HepG2 (cell line): ENCODE data around the gene AGER. TPM values are rescaled to one million over a fixed set of nuclear protein-coding genes. Genes with fewer than 3 reads are reported as not detected.

Experiments
- BRCA1 ChIP-seq: sonication (generic); formaldehyde crosslinking; IDR thresholded peaks from 2 replicates; pipeline ENCODE4 v1.4.0; 2020; ENCODE audit warnings: missing genetic modification reagents
- FOXP1 ChIP-seq, 2 experiments: fragments of 450-650 bp in 1 of 2; IDR thresholded peaks; 2 replicates each; pipeline ENCODE4 v1.6.1; 2017 to 2018; ENCODE audit warnings: antibody characterized with exemption in 1 of 2
- HMGXB3 ChIP-seq: sonication (generic); formaldehyde crosslinking; IDR thresholded peaks from 2 replicates; pipeline ENCODE4 v1.4.0; 2020; ENCODE audit warnings: missing genetic modification reagents, borderline replicate concordance
- HNRNPK ChIP-seq: fragments of 200-400 bp; formaldehyde crosslinking; IDR thresholded peaks from 2 replicates; pipeline ENCODE4 v1.6.1; 2018; ENCODE audit warnings: low read length, low read depth, moderate library complexity, mild to moderate bottlenecking; ENCODE audit not compliant: poor library complexity, severe bottlenecking
- KDM5A ChIP-seq: fragments of 200-600 bp; sonication (generic); IDR thresholded peaks from 2 replicates; pipeline ENCODE4 v1.7.0; 2018; ENCODE audit warnings: antibody characterized with exemption, mild to moderate bottlenecking, low read length, borderline replicate concordance
- KLF12 ChIP-seq: sonication (generic); formaldehyde crosslinking; IDR thresholded peaks from 2 replicates; pipeline ENCODE4 v1.4.0; 2020; ENCODE audit warnings: missing genetic modification reagents, borderline replicate concordance
- NCOA5 ChIP-seq: sonication (generic); formaldehyde crosslinking; IDR thresholded peaks from 2 replicates; pipeline ENCODE4 v1.4.0; 2020; ENCODE audit warnings: missing genetic modification reagents
- NFKBIZ ChIP-seq: IDR thresholded peaks from 2 replicates; pipeline ENCODE4 v1.6.1; 2018; ENCODE audit warnings: missing genetic modification reagents, missing compliant biosample characterization
- POLR2AphosphoS5 ChIP-seq: IDR thresholded peaks from 2 replicates; pipeline ENCODE4 v1.6.1; 2012; ENCODE audit warnings: low read depth, low read length
- RELA ChIP-seq: sonication (generic); formaldehyde crosslinking; IDR thresholded peaks from 2 replicates; pipeline ENCODE4 v1.4.0; 2020; ENCODE audit warnings: missing genetic modification reagents
- SP4 ChIP-seq: sonication (generic); formaldehyde crosslinking; IDR thresholded peaks from 2 replicates; pipeline ENCODE4 v1.8.1; 2023; ENCODE audit warnings: mild to moderate bottlenecking, missing genetic modification reagents
- TAF15 ChIP-seq: fragments of 200-400 bp; formaldehyde crosslinking; IDR thresholded peaks from one replicate; pipeline ENCODE4 v1.6.1; 2018; ENCODE audit warnings: mild to moderate bottlenecking, low read depth, low read length; ENCODE audit not compliant: poor library complexity, severe bottlenecking
- ZBTB25 ChIP-seq: IDR thresholded peaks from 2 replicates; pipeline ENCODE4 v1.6.1; 2018; ENCODE audit warnings: missing genetic modification reagents
- ZNF468 ChIP-seq: sonication (generic); formaldehyde crosslinking; IDR thresholded peaks from 2 replicates; pipeline ENCODE4 v1.8.0; 2022; ENCODE audit warnings: mild to moderate bottlenecking, moderate library complexity, missing genetic modification reagents
- ZNF546 ChIP-seq: sonication (generic); formaldehyde crosslinking; conservative IDR thresholded peaks from 2 replicates; pipeline ENCODE4 v1.8.1; 2023; ENCODE audit warnings: mild to moderate bottlenecking, missing genetic modification reagents
- ZNF556 ChIP-seq: sonication (generic); formaldehyde crosslinking; IDR thresholded peaks from 2 replicates; pipeline ENCODE4 v1.4.0; 2020; ENCODE audit warnings: mild to moderate bottlenecking, missing genetic modification reagents, borderline replicate concordance
- ZNF776 ChIP-seq: sonication (generic); formaldehyde crosslinking; IDR thresholded peaks from 2 replicates; pipeline ENCODE4 v1.4.0; 2020; ENCODE audit warnings: mild to moderate bottlenecking, missing genetic modification reagents
- polyA plus RNA-seq, 8 experiments: library from polyadenylated mRNA; depleted of rRNA in 3 of 8; stranded (reverse) in 7 of 8; unstranded in 1 of 8; fragments of >200 nt; fragmentation: Illumina TruSeq in 4 of 8; extraction: Trizol in 4 of 8; gene quantifications; 2 replicates each; pipeline versions ENCODE4 v1.2.1 to v1.2.3, GENCODE V29; 2011 to 2016; ENCODE audit warnings: low read depth in 4 of 8, missing spikeins in 1 of 8, mixed read lengths in 1 of 8; ENCODE audit not compliant: insufficient read depth in 1 of 8
- total RNA-seq, 5 experiments: library from RNA; depleted of rRNA; stranded (reverse); fragments of >200 nt; fragmentation: Illumina TruSeq; extraction: Trizol; gene quantifications; 2 replicates each; pipeline ENCODE4 v1.2.3, GENCODE V29; 2016; ENCODE audit warnings: low read depth in 1 of 5
- TF ChIP-seq, protein P1 (sequence below): sonication (generic); formaldehyde crosslinking; IDR thresholded peaks from 2 replicates; pipeline ENCODE4 v1.5.0; 2020; ENCODE audit warnings: mild to moderate bottlenecking, missing genetic modification reagents
- TF ChIP-seq, protein P2 (sequence below): sonication (generic); formaldehyde crosslinking; IDR thresholded peaks from 2 replicates; pipeline ENCODE4 v1.8.1; 2022; ENCODE audit warnings: low read depth, mild to moderate bottlenecking, missing genetic modification reagents

AGER gene
- total and polyA plus RNA-seq, 2 of the 13 experiments (the other 11 are each of a cell fraction or from before 2014, with no cell fraction given) = 1.9 to 5.1 TPM

DNA sequence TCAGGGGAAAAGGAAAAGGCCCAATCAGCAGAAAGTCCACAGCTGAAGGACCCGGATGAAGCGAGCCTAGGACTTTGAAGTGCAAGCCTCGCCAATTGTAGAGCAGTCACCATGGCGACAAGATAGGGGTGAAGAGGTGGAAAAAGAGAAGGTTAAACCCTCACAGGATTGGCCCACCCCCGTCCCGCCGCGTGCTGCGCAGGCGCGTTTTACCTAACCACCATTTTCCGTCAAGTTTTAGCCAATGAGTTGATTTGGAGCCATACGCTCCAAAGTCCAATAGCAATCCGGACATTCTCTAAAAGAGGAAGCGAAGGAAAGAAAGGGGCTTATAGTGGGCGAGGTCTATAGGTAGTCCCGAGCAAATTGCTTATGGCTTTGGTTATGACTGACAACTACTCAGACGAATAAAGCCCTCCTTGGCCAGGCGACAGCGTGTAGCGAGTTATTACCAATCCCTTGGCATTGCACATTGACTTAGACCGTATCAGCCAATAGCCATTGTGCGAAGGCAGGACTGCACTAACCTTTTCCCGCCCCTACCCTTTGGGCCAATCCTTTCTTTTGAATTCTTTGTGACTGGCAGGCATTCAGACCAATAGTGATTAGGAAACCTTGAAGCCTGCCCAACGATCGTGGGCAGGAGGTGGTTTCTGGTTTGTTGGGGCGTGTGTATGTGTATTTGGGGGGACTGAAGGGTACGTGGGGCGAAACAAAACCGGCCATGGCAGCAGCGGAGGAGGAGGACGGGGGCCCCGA lies 6.1 kb downstream of the AGER start, which contains the start of gene RNF5 (continued):
- TF ChIP-seq, protein P1, sequence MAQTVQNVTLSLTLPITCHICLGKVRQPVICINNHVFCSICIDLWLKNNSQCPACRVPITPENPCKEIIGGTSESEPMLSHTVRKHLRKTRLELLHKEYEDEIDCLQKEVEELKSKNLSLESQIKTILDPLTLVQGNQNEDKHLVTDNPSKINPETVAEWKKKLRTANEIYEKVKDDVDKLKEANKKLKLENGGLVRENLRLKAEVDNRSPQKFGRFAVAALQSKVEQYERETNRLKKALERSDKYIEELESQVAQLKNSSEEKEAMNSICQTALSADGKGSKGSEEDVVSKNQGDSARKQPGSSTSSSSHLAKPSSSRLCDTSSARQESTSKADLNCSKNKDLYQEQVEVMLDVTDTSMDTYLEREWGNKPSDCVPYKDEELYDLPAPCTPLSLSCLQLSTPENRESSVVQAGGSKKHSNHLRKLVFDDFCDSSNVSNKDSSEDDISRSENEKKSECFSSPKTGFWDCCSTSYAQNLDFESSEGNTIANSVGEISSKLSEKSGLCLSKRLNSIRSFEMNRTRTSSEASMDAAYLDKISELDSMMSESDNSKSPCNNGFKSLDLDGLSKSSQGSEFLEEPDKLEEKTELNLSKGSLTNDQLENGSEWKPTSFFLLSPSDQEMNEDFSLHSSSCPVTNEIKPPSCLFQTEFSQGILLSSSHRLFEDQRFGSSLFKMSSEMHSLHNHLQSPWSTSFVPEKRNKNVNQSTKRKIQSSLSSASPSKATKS (CRISPR knock-in tag) = no peak
- TF ChIP-seq KLF12 (CRISPR knock-in tag) (no peak), ZNF468 (CRISPR knock-in tag) (no peak), HMGXB3 (CRISPR knock-in tag) (peak; percentile 35), NFKBIZ (peak; percentile 33; the same call in 1 of the 2 replicates), NCOA5 (CRISPR knock-in tag) (no peak), BRCA1 (no peak), ZNF546 (CRISPR knock-in tag) (0 out of 2 replicates have a peak, but pooled peaks have one; percentile 30), KDM5A (peak; percentile 34; the same call in 1 of the 2 replicates), ZNF556 (no peak), HNRNPK (no peak), FOXP1 (IDR thresholded peaks at IDR 0.05) (no peak), FOXP1 (CRISPR knock-in tag; IDR thresholded peaks at IDR 0.05) (0 out of 2 replicates have a peak, but pooled peaks have one; percentile 8), ZBTB25 (no peak; the same call in 1 of the 2 replicates), RELA (CRISPR knock-in tag) (no peak; the same call in 1 of the 2 replicates), ZNF776 (CRISPR knock-in tag) (no peak), TAF15 (no peak), POLR2AphosphoS5 (peak; percentile 37; the same call in 1 of the 2 replicates), SP4 (CRISPR knock-in tag) (peak; percentile 91)
- TF ChIP-seq, protein P2, sequence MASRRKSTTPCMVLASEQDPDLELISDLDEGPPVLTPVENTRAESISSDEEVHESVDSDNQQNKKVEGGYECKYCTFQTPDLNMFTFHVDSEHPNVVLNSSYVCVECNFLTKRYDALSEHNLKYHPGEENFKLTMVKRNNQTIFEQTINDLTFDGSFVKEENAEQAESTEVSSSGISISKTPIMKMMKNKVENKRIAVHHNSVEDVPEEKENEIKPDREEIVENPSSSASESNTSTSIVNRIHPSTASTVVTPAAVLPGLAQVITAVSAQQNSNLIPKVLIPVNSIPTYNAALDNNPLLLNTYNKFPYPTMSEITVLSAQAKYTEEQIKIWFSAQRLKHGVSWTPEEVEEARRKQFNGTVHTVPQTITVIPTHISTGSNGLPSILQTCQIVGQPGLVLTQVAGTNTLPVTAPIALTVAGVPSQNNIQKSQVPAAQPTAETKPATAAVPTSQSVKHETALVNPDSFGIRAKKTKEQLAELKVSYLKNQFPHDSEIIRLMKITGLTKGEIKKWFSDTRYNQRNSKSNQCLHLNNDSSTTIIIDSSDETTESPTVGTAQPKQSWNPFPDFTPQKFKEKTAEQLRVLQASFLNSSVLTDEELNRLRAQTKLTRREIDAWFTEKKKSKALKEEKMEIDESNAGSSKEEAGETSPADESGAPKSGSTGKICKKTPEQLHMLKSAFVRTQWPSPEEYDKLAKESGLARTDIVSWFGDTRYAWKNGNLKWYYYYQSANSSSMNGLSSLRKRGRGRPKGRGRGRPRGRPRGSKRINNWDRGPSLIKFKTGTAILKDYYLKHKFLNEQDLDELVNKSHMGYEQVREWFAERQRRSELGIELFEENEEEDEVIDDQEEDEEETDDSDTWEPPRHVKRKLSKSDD (CRISPR knock-in tag) = no peak
